ENCODE measurements around the gene CAP2.
"Not testable (repeated sequence)": the region's sequence is repeated elsewhere in the genome, so short reads cannot be mapped to it uniquely, and the experiment has no call there.

Gene CAP2

DNA sequence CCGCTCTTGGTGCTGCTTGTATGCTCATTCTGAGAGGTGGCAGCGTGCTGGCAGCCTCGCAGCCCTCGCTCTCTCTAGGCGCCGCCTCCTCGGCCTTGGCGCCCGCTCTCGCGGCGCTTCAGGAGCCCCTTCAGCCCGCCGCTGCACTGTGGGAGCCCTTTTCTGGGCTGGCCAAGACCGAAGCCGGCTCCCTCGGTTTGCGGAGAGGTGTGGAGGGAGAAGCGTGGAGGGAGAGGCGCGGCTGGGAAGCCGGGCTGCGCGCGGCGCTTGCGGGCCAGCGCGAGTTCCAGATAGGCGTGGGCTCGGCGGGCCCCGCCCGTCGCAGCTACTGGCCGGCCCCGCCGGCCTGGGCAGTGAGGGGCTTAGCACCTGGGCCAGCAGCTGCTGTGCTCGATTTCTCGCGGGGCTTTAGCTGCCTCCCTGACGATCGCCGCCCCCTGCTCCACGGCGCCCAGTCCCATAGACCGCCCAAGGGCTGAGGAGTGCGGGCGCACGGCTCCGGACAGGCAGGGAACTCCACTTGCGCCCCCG, 187.2 kb downstream of the CAP2 start:
- Histone ChIP-seq H3K4me1 (ENCODE audit: insufficient read depth, low read length) (no peaks in the 10 kb centered on the region), H3K36me3 (ENCODE audit: insufficient read depth, low read length) (no peaks in the 10 kb centered on the region), H3K27me3 (ENCODE audit: insufficient read depth, low read length, poor library complexity) (no peaks in the 10 kb centered on the region), H3K4me3 (ENCODE audit: low read depth in 1 of 2, low read length in 2 of 2) (no peak overlapping the region), H2AFZ (ENCODE audit: low read depth, low read length) (no peak overlapping the region), H3K4me2 (ENCODE audit: insufficient read depth, low read length) (no peak overlapping the region), H3K9me3 (ENCODE audit: insufficient read depth, low read length, severe bottlenecking) (peaks cover 3% of the 10 kb centered on the region), H3K9ac (ENCODE audit: low read depth, low read length) (no peak overlapping the region), H3K79me2 (ENCODE audit: insufficient read depth, low read length) (no peaks in the 10 kb centered on the region), H3K27ac (ENCODE audit: low read length) (no peak overlapping the region), H4K20me1 (ENCODE audit: insufficient read depth, low read length) (no peaks in the 10 kb centered on the region)
- DNase-seq, result no peak
- TF ChIP-seq, protein P1, sequence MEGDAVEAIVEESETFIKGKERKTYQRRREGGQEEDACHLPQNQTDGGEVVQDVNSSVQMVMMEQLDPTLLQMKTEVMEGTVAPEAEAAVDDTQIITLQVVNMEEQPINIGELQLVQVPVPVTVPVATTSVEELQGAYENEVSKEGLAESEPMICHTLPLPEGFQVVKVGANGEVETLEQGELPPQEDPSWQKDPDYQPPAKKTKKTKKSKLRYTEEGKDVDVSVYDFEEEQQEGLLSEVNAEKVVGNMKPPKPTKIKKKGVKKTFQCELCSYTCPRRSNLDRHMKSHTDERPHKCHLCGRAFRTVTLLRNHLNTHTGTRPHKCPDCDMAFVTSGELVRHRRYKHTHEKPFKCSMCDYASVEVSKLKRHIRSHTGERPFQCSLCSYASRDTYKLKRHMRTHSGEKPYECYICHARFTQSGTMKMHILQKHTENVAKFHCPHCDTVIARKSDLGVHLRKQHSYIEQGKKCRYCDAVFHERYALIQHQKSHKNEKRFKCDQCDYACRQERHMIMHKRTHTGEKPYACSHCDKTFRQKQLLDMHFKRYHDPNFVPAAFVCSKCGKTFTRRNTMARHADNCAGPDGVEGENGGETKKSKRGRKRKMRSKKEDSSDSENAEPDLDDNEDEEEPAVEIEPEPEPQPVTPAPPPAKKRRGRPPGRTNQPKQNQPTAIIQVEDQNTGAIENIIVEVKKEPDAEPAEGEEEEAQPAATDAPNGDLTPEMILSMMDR (IDR thresholded peaks at IDR 0.05; ENCODE audit: borderline replicate concordance, extremely low read depth, low read length, poor library complexity, severe bottlenecking), result no peak
- ATAC-seq (ENCODE audit: insufficient read depth, low read depth), result no peak

DNA sequence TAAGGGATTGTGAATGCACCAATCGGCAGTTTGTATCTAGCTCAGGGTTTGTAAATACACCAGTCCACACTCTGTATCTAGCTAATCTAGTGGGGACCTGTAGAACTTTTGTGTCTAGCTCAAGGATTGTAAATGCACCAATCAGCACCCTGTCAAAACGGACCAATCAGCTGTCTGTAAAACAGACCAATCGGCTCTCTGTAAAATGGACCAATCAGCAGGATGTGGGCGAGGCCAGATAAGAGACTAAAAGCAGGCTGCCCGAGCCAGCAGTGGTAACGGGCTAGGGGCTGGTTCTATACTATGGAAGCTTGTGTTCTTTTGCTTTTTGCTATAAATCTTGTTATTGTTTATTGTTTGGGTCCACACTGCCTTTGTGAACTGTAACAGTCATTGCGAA, 187.9 kb downstream of the CAP2 start:
- not testable (repeated sequence) for H4K20me1 ChIP-seq (ENCODE audit: insufficient read depth, low read length); H3K27ac ChIP-seq (ENCODE audit: low read length); H3K4me1 ChIP-seq (ENCODE audit: insufficient read depth, low read length); H2AFZ ChIP-seq (ENCODE audit: low read depth, low read length); H3K79me2 ChIP-seq (ENCODE audit: insufficient read depth, low read length); H3K4me3 ChIP-seq (ENCODE audit: low read depth in 1 of 2, low read length in 2 of 2); H3K27me3 ChIP-seq (ENCODE audit: insufficient read depth, low read length, poor library complexity); H3K4me2 ChIP-seq (ENCODE audit: insufficient read depth, low read length); DNase-seq; ATAC-seq (ENCODE audit: insufficient read depth, low read depth); H3K9ac ChIP-seq (ENCODE audit: low read depth, low read length); H3K9me3 ChIP-seq (ENCODE audit: insufficient read depth, low read length, severe bottlenecking); H3K36me3 ChIP-seq (ENCODE audit: insufficient read depth, low read length)

DNA sequence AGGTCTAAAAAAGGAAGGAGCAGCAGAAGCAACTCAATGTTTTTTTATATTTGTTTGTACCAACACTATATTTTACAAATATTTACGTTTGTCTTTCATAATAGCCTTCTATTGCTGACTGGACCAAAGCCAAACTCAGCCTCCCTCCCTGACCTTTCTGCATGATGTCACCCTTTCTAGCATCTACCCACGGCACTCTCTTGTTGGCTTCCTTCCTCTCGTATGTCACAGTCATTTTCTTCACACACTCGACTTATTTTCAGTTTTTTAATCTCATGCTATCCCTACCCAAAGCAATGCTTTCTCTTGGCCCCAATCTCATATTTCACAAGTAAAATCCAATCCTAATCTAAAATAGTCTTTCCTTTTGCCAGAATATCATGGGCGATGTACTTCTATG, 190.4 kb downstream of the CAP2 start:
- Histone ChIP-seq H3K9me3 (ENCODE audit: insufficient read depth, low read length, severe bottlenecking) (no peaks in the 10 kb centered on the region), H3K79me2 (ENCODE audit: insufficient read depth, low read length) (no peaks in the 10 kb centered on the region), H3K36me3 (ENCODE audit: insufficient read depth, low read length) (no peaks in the 10 kb centered on the region), H3K4me2 (ENCODE audit: insufficient read depth, low read length) (no peak overlapping the region), H3K9ac (ENCODE audit: low read depth, low read length) (no peak overlapping the region), H2AFZ (ENCODE audit: low read depth, low read length) (no peak overlapping the region), H4K20me1 (ENCODE audit: insufficient read depth, low read length) (no peaks in the 10 kb centered on the region), H3K4me1 (ENCODE audit: insufficient read depth, low read length) (0 out of 2 replicates have a peak, but pooled peaks cover under 1% of the 10 kb centered on the region), H3K27ac (ENCODE audit: low read length) (no peak overlapping the region), H3K4me3 (ENCODE audit: low read depth in 1 of 2, low read length in 2 of 2) (no peak overlapping the region), H3K27me3 (ENCODE audit: insufficient read depth, low read length, poor library complexity) (no peaks in the 10 kb centered on the region)
- TF ChIP-seq, protein P1 (IDR thresholded peaks at IDR 0.05; ENCODE audit: borderline replicate concordance, extremely low read depth, low read length, poor library complexity, severe bottlenecking), result no peak
- TF ChIP-seq EZH2 (IDR thresholded peaks at IDR 0.05; ENCODE audit: borderline replicate concordance, low read depth, low read length, severe bottlenecking), result no peak
- no peak for ATAC-seq (ENCODE audit: insufficient read depth, low read depth)
- DNase-seq, result no peak

DNA sequence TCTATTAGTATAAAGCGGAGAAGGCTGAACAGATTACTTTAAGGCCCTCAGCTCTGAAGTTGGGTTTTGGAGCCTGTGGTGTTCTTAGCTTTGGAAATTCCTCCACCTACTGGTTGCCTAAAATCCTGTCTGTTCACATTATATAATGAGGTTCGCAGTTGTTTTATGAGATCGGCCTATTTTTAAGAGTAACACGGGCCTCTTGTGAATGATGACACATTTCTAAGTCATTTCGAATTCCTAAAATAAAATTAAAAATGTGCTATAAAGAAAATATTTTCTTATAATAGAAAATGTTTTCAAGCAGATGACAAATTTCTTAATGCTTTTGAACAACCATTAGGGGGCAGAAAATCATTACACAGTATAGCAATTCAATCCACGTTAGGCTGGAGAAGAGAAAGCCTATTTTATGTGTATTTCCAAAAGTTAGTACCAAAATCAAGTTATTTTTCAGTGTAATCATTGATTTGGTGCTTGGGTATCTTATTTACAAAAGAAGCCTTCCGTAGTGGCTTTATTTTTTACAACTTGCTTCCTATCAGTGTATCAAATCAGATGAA, 190.9 kb downstream of the CAP2 start:
- H3K4me2 ChIP-seq (ENCODE audit: insufficient read depth, low read length), result no peak overlapping the region
- H4K20me1 ChIP-seq (ENCODE audit: insufficient read depth, low read length), result no peaks in the 10 kb centered on the region
- H3K9me3 ChIP-seq (ENCODE audit: insufficient read depth, low read length, severe bottlenecking), result no peaks in the 10 kb centered on the region
- H3K4me3 ChIP-seq (ENCODE audit: low read depth in 1 of 2, low read length in 2 of 2), result no peak overlapping the region
- H2AFZ ChIP-seq (ENCODE audit: low read depth, low read length), result no peak overlapping the region
- TF ChIP-seq EZH2 (IDR thresholded peaks at IDR 0.05; ENCODE audit: borderline replicate concordance, low read depth, low read length, severe bottlenecking), result no peak
- TF ChIP-seq, protein P1 (IDR thresholded peaks at IDR 0.05; ENCODE audit: borderline replicate concordance, extremely low read depth, low read length, poor library complexity, severe bottlenecking), result peak; percentile 62
- ATAC-seq (ENCODE audit: insufficient read depth, low read depth) (peak; percentile 80), DNase-seq (no peak)
- H3K79me2 ChIP-seq (ENCODE audit: insufficient read depth, low read length), result no peaks in the 10 kb centered on the region
- H3K27me3 ChIP-seq (ENCODE audit: insufficient read depth, low read length, poor library complexity), result no peaks in the 10 kb centered on the region
- H3K9ac ChIP-seq (ENCODE audit: low read depth, low read length), result no peak overlapping the region
- no peak overlapping the region for H3K27ac ChIP-seq (ENCODE audit: low read length)
- H3K36me3 ChIP-seq (ENCODE audit: insufficient read depth, low read length), result no peaks in the 10 kb centered on the region
- peaks cover 5% of the 10 kb centered on the region for H3K4me1 ChIP-seq (ENCODE audit: insufficient read depth, low read length)
